K562 (cell line): Measurements from ENCODE around the gene OSTF1.

Experiments used
- BRF2 ChIP-seq: IDR thresholded peaks from 3 replicates; pipeline ENCODE4 v1.6.1; 2011; ENCODE audit warnings: borderline replicate concordance, mild to moderate bottlenecking; ENCODE audit not compliant: insufficient read length, insufficient read depth
- CEBPB ChIP-seq: fragments of 450-650 bp; IDR thresholded peaks from 2 replicates; pipeline ENCODE4 v1.6.1; 2016; ENCODE audit warnings: missing genetic modification characterization, missing compliant biosample characterization
- CTCF ChIP-seq, 3 experiments: IDR thresholded peaks in 2 of 3; conservative IDR thresholded peaks in 1 of 3; 2 replicates each; pipeline ENCODE4 v1.5.1; 2011 to 2012; ENCODE audit warnings: low read length in 3 of 3, mild to moderate bottlenecking in 3 of 3, control low read depth in 2 of 3, improper control_type of control experiment in 1 of 3, inconsistent platforms in 1 of 3, low read depth in 1 of 3, mixed read lengths in 1 of 3, moderate library complexity in 1 of 3; ENCODE audit not compliant: insufficient read depth in 2 of 3
- EZH2 ChIP-seq: IDR thresholded peaks from 2 replicates; pipeline ENCODE4 v1.6.1; 2012; ENCODE audit warnings: low read depth, mild to moderate bottlenecking, inconsistent platforms, low read length, borderline replicate concordance
- ID3 ChIP-seq, 2 experiments: fragments of 250-450 bp in 1 of 2; fragments of 450-650 bp in 1 of 2; sonication (Bioruptor Pico) in 1 of 2; IDR thresholded peaks; 2 replicates each; pipeline versions ENCODE4 v1.6.1 to v1.8.0; 2016 to 2021; ENCODE audit warnings: mild to moderate bottlenecking in 2 of 2, moderate library complexity in 2 of 2, missing compliant biosample characterization in 1 of 2, missing genetic modification characterization in 1 of 2
- POLR2A ChIP-seq: fragments of 450-650 bp; conservative IDR thresholded peaks from 2 replicates; pipeline ENCODE4 v1.6.1; 2016
- POLR2AphosphoS5 ChIP-seq: IDR thresholded peaks from 2 replicates; pipeline ENCODE4 v1.6.1; 2011; ENCODE audit warnings: mild to moderate bottlenecking, low read depth, low read length, moderate library complexity; ENCODE audit not compliant: control insufficient read depth, insufficient read depth
- REST ChIP-seq, 2 experiments: fragments of 450-650 bp; formaldehyde crosslinking in 1 of 2; IDR thresholded peaks; 2 replicates each; pipeline versions ENCODE4 v1.4.0 to v1.6.1; 2014 to 2020; ENCODE audit warnings: mild to moderate bottlenecking in 2 of 2, borderline replicate concordance in 1 of 2, low read depth in 1 of 2
- SP1 ChIP-seq: sonication (generic); formaldehyde crosslinking; IDR thresholded peaks from 2 replicates; pipeline ENCODE4 v1.8.1; 2022; ENCODE audit warnings: mild to moderate bottlenecking, missing genetic modification reagents
- TBP ChIP-seq: optimal IDR thresholded peaks from 2 replicates; pipeline ENCODE3; 2011; ENCODE audit warnings: low read depth, low read length, improper control_type of control experiment
- TSHZ1 ChIP-seq: fragments of 250-450 bp; sonication (Bioruptor Pico); IDR thresholded peaks from 2 replicates; pipeline ENCODE4 v1.4.0; 2020; ENCODE audit warnings: mild to moderate bottlenecking, moderate library complexity
- ZFX ChIP-seq: sonication (generic); formaldehyde crosslinking; IDR thresholded peaks from 2 replicates; pipeline ENCODE4 v1.8.0; 2022; ENCODE audit warnings: mild to moderate bottlenecking, missing genetic modification reagents, moderate library complexity
- ZNF146 ChIP-seq: IDR thresholded peaks from one replicate; pipeline ENCODE4 v1.6.1; 2018; ENCODE audit warnings: missing compliant biosample characterization; ENCODE audit not compliant: unreplicated experiment
- ZNF518B ChIP-seq: fragments of 250-450 bp; sonication (Bioruptor Pico); IDR thresholded peaks from 2 replicates; pipeline ENCODE4 v1.5.0; 2021; ENCODE audit warnings: mild to moderate bottlenecking, moderate library complexity

- no peak for TF ChIP-seq CTCF (IDR thresholded peaks at IDR 0.05 in 2 of 3, conservative IDR thresholded peaks at IDR 0.05 in 1 of 3; ENCODE audit: insufficient read depth in 2 of 3, low read depth in 1 of 3, low read length in 3 of 3)
- TF ChIP-seq EZH2, result no peak
- TF ChIP-seq POLR2A, result no peak
- no peak for TF ChIP-seq SP1 (CRISPR knock-in tag)
- no peak for TF ChIP-seq TSHZ1 (CRISPR knock-in tag)
- no peak for TF ChIP-seq ID3 (CRISPR knock-in tag; IDR thresholded peaks at IDR 0.05)
- no peak for TF ChIP-seq ID3 (tag; IDR thresholded peaks at IDR 0.05)
- TF ChIP-seq ZNF518B (CRISPR knock-in tag), result no peak
- no peak for TF ChIP-seq TBP
- TF ChIP-seq REST (IDR thresholded peaks at IDR 0.05; ENCODE audit: borderline replicate concordance), result no peak
- TF ChIP-seq REST (CRISPR knock-in tag; IDR thresholded peaks at IDR 0.05; ENCODE audit: low read depth), result no peak
- no peak for TF ChIP-seq CEBPB
- TF ChIP-seq POLR2AphosphoS5, result no peak
- TF ChIP-seq ZFX, result no peak
- TF ChIP-seq BRF2, result no peak
- no peak for TF ChIP-seq ZNF146 (CRISPR knock-in tag)
Observed at GRCh38 chr9:75053869-75054268, 34.4 kb upstream of the OSTF1 start.
